Measurements from ENCODE around the gene SVBP. TPM values are rescaled to one million over a fixed set of nuclear protein-coding genes. Genes with fewer than 3 reads are reported as not detected.

Gene SVBP
- total RNA-seq, 1 experiment from 2014 or later: 10.1 TPM

DNA sequence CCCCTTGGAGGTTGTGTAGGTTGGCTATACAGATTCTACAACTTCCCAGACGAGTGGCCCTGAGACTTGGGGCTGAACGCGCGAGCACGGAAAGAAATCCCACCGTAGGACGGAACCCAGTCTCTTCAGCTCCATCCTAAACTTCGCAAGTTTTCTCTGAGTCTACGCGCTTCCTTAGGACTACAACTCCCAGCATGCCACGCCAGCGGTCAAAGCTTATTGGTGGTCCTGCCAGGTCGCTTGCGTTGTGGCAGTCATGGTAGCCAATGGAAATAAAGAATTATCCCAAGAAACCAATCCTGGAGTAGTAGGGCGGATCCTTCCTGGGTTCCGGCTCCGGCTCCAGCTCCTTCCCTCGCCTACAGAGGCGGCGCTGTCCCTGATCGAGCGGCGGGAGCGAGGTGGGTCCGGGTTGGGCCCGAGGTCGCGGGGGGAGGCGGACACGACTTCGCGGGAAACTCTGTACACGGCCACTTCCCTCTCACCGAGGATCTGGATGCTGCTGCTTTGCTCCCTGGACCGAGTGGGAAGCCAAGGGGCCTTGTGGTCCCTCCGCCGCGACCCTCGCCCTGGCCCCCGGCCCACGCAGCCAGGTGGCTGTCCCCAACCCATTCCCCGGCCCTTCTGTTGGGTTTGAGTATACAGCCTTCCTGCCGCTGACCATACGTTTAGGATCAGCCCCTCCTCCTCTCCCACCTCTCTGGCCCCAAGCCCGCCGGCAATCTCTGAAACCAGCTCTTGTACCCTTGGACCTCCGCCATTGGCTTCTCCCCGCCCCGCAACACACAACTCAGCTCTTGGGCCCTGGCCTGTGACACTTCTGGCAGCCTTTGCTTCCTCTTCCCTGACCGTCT, 29.3 kb upstream of the SVBP start, which contains the start of gene ZNF691:
Gene ZNF691 (plus strand): TSS at position 357 of the 854 bp plus-strand sequence. CDS start 3,046 bp downstream, outside the sequence.
- CTCF ChIA-PET: interaction anchor here (0.5 to 1.9 kb wide), 10 partner anchors 11 to 267 kb away, joined by 3 to 9 read pairs (median 4); partner anchors contain the start of genes ERMAP, SVBP and YBX1
- intact Hi-C loops (cut with micrococcal nuclease; ENCODE audit: unreplicated experiment): no loop called here
- peak; percentile 90 for DNase-seq
- Mint-ChIP-seq H3K9me3 (ENCODE audit: low read depth, unreplicated experiment) (no peaks in the 10 kb centered on the region), H3K27ac (ENCODE audit: unreplicated experiment) (peak within 1 kb of the TSS; percentile 90), H3K4me3 (ENCODE audit: low read depth, unreplicated experiment) (peak within 1 kb of the TSS; percentile 96), H3K36me3 (ENCODE audit: insufficient read depth, unreplicated experiment) (peaks cover 24% of the 10 kb centered on the region), H3K4me1 (ENCODE audit: low read depth, unreplicated experiment) (peaks cover 25% of the 10 kb centered on the region), H3K27me3 (ENCODE audit: unreplicated experiment) (no peaks in the 10 kb centered on the region)
- TF ChIP-seq, protein P1, sequence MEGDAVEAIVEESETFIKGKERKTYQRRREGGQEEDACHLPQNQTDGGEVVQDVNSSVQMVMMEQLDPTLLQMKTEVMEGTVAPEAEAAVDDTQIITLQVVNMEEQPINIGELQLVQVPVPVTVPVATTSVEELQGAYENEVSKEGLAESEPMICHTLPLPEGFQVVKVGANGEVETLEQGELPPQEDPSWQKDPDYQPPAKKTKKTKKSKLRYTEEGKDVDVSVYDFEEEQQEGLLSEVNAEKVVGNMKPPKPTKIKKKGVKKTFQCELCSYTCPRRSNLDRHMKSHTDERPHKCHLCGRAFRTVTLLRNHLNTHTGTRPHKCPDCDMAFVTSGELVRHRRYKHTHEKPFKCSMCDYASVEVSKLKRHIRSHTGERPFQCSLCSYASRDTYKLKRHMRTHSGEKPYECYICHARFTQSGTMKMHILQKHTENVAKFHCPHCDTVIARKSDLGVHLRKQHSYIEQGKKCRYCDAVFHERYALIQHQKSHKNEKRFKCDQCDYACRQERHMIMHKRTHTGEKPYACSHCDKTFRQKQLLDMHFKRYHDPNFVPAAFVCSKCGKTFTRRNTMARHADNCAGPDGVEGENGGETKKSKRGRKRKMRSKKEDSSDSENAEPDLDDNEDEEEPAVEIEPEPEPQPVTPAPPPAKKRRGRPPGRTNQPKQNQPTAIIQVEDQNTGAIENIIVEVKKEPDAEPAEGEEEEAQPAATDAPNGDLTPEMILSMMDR (IDR thresholded peaks at IDR 0.05; ENCODE audit: unreplicated experiment): no peak
- BruUV-seq (replicated peaks): no TSS peak

DNA sequence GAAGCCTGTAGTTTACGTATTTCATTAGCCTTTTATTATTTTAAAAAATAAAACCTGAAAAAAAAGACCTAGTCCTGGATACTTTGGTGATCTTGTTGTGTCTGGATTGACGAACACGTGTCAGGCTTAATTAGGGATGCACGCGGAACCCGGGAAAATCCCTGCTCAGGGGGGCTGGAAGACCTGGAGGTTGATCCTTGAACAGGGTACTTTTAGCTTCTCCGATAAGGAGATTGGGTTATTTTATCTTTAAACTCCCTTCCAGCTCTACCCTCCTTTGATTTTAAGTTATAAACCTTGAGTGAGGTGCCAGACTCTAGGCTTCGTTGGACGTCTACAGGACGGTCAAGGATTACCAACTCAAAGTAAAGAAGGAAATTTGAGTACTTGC, 28.7 kb upstream of the SVBP start:
- peak overlapping the region; percentile 96 for H3K4me3 Mint-ChIP-seq (ENCODE audit: low read depth, unreplicated experiment)
- BruUV-seq (replicated peaks): TSS peak; percentile 77
- no peaks in the 10 kb centered on the region for H3K27me3 Mint-ChIP-seq (ENCODE audit: unreplicated experiment)
- H3K27ac Mint-ChIP-seq (ENCODE audit: unreplicated experiment): peak overlapping the region; percentile 90
- peaks cover 24% of the 10 kb centered on the region for H3K36me3 Mint-ChIP-seq (ENCODE audit: insufficient read depth, unreplicated experiment)
- peaks cover 25% of the 10 kb centered on the region for H3K4me1 Mint-ChIP-seq (ENCODE audit: low read depth, unreplicated experiment)
- TF ChIP-seq, protein P1 (IDR thresholded peaks at IDR 0.05; ENCODE audit: unreplicated experiment): no peak
- CTCF ChIA-PET: interaction anchor here (0.5 to 1.9 kb wide), 9 partner anchors 10 to 266 kb away, joined by 3 to 9 read pairs (median 5); partner anchors contain the start of genes ERMAP and SVBP
- intact Hi-C loops (cut with micrococcal nuclease; ENCODE audit: unreplicated experiment): no loop called here
- DNase-seq: no peak
- H3K9me3 Mint-ChIP-seq (ENCODE audit: low read depth, unreplicated experiment): no peaks in the 10 kb centered on the region

DNA sequence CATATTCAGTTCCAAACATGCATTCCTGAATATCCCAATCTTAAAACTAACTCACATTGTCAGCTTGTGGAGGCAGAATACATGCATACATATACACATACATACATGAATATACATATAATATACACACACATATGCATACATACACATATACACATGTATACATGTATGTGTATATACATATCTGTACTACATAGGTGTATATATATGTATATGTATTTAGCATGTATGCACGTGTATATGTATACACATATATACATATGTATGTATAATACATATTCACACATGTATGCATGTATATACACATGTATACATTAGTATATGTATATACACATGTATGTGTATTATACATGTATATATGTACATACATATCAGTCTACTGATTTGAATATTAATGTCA, 28.0 kb upstream of the SVBP start:
- intact Hi-C loops (cut with micrococcal nuclease; ENCODE audit: unreplicated experiment): no loop called here
- TF ChIP-seq, protein P1 (IDR thresholded peaks at IDR 0.05; ENCODE audit: unreplicated experiment): no peak
- no TSS peak for BruUV-seq (replicated peaks)
- CTCF ChIA-PET: no interaction called here
- no peak for DNase-seq
- Mint-ChIP-seq H3K36me3 (ENCODE audit: insufficient read depth, unreplicated experiment) (peaks cover 24% of the 10 kb centered on the region), H3K27me3 (ENCODE audit: unreplicated experiment) (no peaks in the 10 kb centered on the region), H3K4me3 (ENCODE audit: low read depth, unreplicated experiment) (no peak overlapping the region), H3K27ac (ENCODE audit: unreplicated experiment) (no peak overlapping the region), H3K9me3 (ENCODE audit: low read depth, unreplicated experiment) (no peaks in the 10 kb centered on the region), H3K4me1 (ENCODE audit: low read depth, unreplicated experiment) (peaks cover 25% of the 10 kb centered on the region)

DNA sequence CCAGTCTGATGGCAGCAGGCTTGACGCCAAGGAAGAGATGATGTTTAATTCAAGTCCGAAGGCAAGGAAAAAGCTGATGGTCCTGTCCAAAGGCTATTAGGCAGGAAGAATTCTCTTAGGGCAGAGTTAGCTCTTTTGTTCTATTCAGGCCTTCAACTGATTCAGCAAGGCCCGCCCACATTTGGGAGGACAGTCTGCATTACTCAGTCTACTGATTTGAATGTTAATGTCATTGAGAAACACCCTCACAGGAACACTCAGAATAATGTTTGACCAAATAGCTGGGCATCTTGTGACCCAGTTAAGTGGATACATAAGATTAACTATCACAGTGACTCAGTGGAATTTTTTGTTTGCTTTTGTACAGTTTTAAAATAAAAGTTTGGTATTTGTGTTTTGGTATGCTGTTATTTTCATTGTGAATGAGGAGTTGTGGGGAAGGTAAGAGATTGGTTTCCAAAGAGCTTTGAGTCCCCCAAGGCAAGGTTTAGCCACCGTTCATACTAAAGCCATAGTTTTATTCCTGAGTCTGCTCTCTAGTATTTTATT, 27.5 kb upstream of the SVBP start:
- Mint-ChIP-seq H3K36me3 (ENCODE audit: insufficient read depth, unreplicated experiment) (peaks cover 20% of the 10 kb centered on the region), H3K4me1 (ENCODE audit: low read depth, unreplicated experiment) (peaks cover 20% of the 10 kb centered on the region), H3K9me3 (ENCODE audit: low read depth, unreplicated experiment) (no peaks in the 10 kb centered on the region), H3K27me3 (ENCODE audit: unreplicated experiment) (no peaks in the 10 kb centered on the region), H3K27ac (ENCODE audit: unreplicated experiment) (no peak overlapping the region), H3K4me3 (ENCODE audit: low read depth, unreplicated experiment) (no peak overlapping the region)
- BruUV-seq (replicated peaks): TSS peak; percentile 39
- no peak for DNase-seq
- intact Hi-C loops (cut with micrococcal nuclease; ENCODE audit: unreplicated experiment): no loop called here
- CTCF ChIA-PET: no interaction called here
- TF ChIP-seq, protein P1 (IDR thresholded peaks at IDR 0.05; ENCODE audit: unreplicated experiment): no peak
